ENCODE results near the gene TMEM252.

Gene TMEM252

GRCh38 chr9:68506551-68506950 lies 34.1 kb downstream of the TMEM252 start:
- ATAC-seq = no peak
- TF ChIP-seq CREB5 (CRISPR knock-in tag; IDR thresholded peaks at IDR 0.05; ENCODE audit: low read depth) (no peak), TSHZ2 (CRISPR knock-in tag; IDR thresholded peaks at IDR 0.05) (no peak), ESRRG (CRISPR knock-in tag; IDR thresholded peaks at IDR 0.05) (no peak), PPARA (CRISPR knock-in tag; IDR thresholded peaks at IDR 0.05; ENCODE audit: borderline replicate concordance) (no peak), CSRNP3 (CRISPR knock-in tag; IDR thresholded peaks at IDR 0.05) (no peak), TOX (CRISPR knock-in tag; IDR thresholded peaks at IDR 0.05; ENCODE audit: borderline replicate concordance) (no peak), GLIS3 (CRISPR knock-in tag; IDR thresholded peaks at IDR 0.05) (no peak), OSR1 (CRISPR knock-in tag; IDR thresholded peaks at IDR 0.05) (no peak), PATZ1 (CRISPR knock-in tag; IDR thresholded peaks at IDR 0.05; ENCODE audit: borderline replicate concordance) (no peak), CSDC2 (CRISPR knock-in tag; IDR thresholded peaks at IDR 0.05) (no peak), RARB (CRISPR knock-in tag; IDR thresholded peaks at IDR 0.05) (no peak), TCF4 (CRISPR knock-in tag; IDR thresholded peaks at IDR 0.05; ENCODE audit: borderline replicate concordance) (no peak), ISL1 (CRISPR knock-in tag; IDR thresholded peaks at IDR 0.05) (no peak), ZNF8 (CRISPR knock-in tag; IDR thresholded peaks at IDR 0.05) (no peak), BACH2 (CRISPR knock-in tag; IDR thresholded peaks at IDR 0.05; ENCODE audit: borderline replicate concordance) (no peak), ZFP3 (CRISPR knock-in tag; IDR thresholded peaks at IDR 0.05) (no peak), POU6F1 (CRISPR knock-in tag; IDR thresholded peaks at IDR 0.05; ENCODE audit: borderline replicate concordance, low read depth) (no peak)

GRCh38 chr9:68505681-68506409 lies 34.8 kb downstream of the TMEM252 start:
- TF ChIP-seq SNAI2 (CRISPR knock-in tag; IDR thresholded peaks at IDR 0.05) = no peak
- TF ChIP-seq CSDC2 (CRISPR knock-in tag; IDR thresholded peaks at IDR 0.05) = no peak
- no peak for TF ChIP-seq RARB (CRISPR knock-in tag; IDR thresholded peaks at IDR 0.05)
- ATAC-seq = no peak

- no peak for ATAC-seq
- no peak for TF ChIP-seq TCF4 (CRISPR knock-in tag; IDR thresholded peaks at IDR 0.05; ENCODE audit: borderline replicate concordance)
- no peak for TF ChIP-seq GLIS3 (CRISPR knock-in tag; IDR thresholded peaks at IDR 0.05)
- TF ChIP-seq ZC3H10 (CRISPR knock-in tag; IDR thresholded peaks at IDR 0.05) = no peak
- no peak for TF ChIP-seq CREB5 (CRISPR knock-in tag; IDR thresholded peaks at IDR 0.05; ENCODE audit: low read depth)
- no peak for TF ChIP-seq ZFP3 (CRISPR knock-in tag; IDR thresholded peaks at IDR 0.05)
- TF ChIP-seq ISL1 (CRISPR knock-in tag; IDR thresholded peaks at IDR 0.05) = no peak
- no peak for TF ChIP-seq PPARA (CRISPR knock-in tag; IDR thresholded peaks at IDR 0.05; ENCODE audit: borderline replicate concordance)
- no peak for TF ChIP-seq RARB (CRISPR knock-in tag; IDR thresholded peaks at IDR 0.05)
- TF ChIP-seq ZNF70 (CRISPR knock-in tag; IDR thresholded peaks at IDR 0.05) = no peak
- TF ChIP-seq ARNTL (CRISPR knock-in tag; IDR thresholded peaks at IDR 0.05; ENCODE audit: borderline replicate concordance, low read depth) = no peak
- TF ChIP-seq POU6F1 (CRISPR knock-in tag; IDR thresholded peaks at IDR 0.05; ENCODE audit: borderline replicate concordance, low read depth) = no peak
- no peak for TF ChIP-seq BACH2 (CRISPR knock-in tag; IDR thresholded peaks at IDR 0.05; ENCODE audit: borderline replicate concordance)
- TF ChIP-seq ESRRG (CRISPR knock-in tag; IDR thresholded peaks at IDR 0.05) = no peak
- TF ChIP-seq CSDC2 (CRISPR knock-in tag; IDR thresholded peaks at IDR 0.05) = no peak
Measured at GRCh38 chr9:68502279-68502678, 38.4 kb downstream of the TMEM252 start.
